Measurements from ENCODE around the gene MEMO1. TPM values are rescaled to one million over a fixed set of nuclear protein-coding genes. Genes with fewer than 3 reads are reported as not detected.
A peak's percentile ranks its signal among the peaks of the same experiment; 100 is the strongest.

MEMO1 gene
- total RNA-seq, 2 donors from 2014 or later = 40.2 to 52.0 TPM

DNA sequence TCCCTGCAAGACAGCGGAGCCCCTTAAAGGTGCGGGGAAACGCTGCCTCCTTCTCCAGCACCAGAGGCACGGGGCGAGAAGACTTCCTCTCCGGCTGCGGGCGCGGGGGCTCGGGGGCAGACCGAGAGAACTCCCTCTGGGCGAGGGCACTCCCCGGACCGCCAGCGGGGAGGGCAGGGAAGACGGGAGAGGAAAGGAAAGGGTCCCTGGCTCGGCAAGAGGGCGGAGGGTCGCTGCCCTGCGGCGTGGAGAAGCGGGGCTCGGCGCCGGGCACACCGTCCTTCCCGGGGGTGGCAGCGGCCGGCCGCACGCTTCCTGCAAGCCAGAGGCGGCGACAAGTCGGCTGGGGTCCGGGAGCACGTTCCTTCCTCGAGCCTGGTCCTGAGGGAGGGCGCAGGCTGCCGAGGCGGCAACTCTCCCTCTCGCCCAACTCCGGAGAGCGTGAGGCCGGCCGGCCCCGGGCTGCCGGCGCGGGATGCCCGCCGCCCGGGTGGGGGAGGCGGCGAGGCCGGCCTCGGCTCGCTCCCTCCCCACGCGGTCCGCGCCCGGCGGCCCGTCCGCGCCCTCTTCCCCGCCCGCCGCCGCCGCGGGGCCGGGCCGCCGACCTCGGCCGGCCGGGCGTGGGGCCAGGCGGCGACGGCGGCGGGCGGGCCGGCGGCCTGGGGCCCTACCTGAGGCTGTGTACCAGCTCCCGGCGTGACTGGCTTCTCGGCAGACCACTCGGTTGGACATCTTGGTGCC is 1.1 kb downstream of the MEMO1 start:
- Mint-ChIP-seq H3K36me3 (ENCODE audit: low read depth) (peaks cover 8% of the 10 kb centered on the region), H3K4me1 (peaks cover 27% of the 10 kb centered on the region), H3K27ac (peak overlapping the region; percentile 84), H3K4me3 (peak overlapping the region; percentile 91), H3K27me3 (ENCODE audit: insufficient read depth) (no peaks in the 10 kb centered on the region), H3K9me3 (no peaks in the 10 kb centered on the region)
- Histone ChIP-seq H3K9me3 (ENCODE audit: control insufficient read depth, low read length) (no peaks in the 10 kb centered on the region), H3K4me1 (ENCODE audit: control insufficient read depth, insufficient read depth, low read length) (peaks cover 3% of the 10 kb centered on the region), H3K36me3 (ENCODE audit: control insufficient read depth, insufficient read depth, low read length) (no peaks in the 10 kb centered on the region), H3K9ac (ENCODE audit: extremely low read depth, low read length, poor library complexity, severe bottlenecking) (peak overlapping the region; percentile 37), H3K27me3 (ENCODE audit: control insufficient read depth, insufficient read depth, low read length, poor library complexity, severe bottlenecking) (no peaks in the 10 kb centered on the region), H3K4me3 (ENCODE audit: low read length) (peak overlapping the region; percentile 93), H3K27ac (ENCODE audit: low read depth, low read length) (peak overlapping the region; percentile 78)
- peak; percentile 74 for DNase-seq
- 0 to 2% methylated on average over 17 to 87 of the region's 91 CpGs for WGBS, 2 experiments (ENCODE audit: insufficient coverage in 1 of 2, insufficient read length in 1 of 2)
- no peak for TF ChIP-seq CTCF (conservative IDR thresholded peaks at IDR 0.05)

DNA sequence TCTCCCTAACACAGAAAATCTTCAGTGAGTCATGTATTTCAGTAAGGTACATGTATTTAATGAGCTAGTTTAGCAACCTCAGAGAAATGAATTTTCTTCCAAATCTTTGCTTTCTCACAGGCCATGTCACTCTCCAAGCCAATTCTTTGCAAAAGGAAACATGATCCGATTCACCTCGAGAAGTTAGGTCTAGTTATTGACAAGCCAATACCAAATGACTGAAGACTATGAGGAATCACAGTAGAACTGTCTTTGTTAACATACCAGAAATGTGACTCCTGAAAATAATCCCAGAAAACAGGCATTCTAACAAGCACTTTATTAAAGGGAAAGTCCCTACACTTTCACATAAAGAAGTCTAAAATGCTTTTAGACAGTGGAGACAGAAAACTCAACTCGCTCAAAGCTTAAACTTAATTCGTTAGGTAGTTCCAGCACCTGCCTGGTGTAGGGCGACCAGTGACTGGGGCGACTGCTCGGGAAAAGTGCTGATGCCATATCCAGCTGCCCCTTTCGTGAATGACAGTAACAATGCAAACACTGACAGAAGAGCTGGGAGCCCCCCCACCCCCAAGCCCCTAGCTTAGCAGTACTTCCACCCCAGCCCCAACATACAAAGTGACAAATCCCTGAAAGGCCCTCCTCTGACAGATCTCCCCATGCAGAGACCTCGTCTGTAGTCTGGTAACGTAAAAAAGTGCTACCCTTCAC is 1.8 kb downstream of the MEMO1 start:
- no peak for TF ChIP-seq CTCF (conservative IDR thresholded peaks at IDR 0.05)
- DNase-seq = no peak
- H3K27me3 ChIP-seq (ENCODE audit: control insufficient read depth, insufficient read depth, low read length, poor library complexity, severe bottlenecking) = no peaks in the 10 kb centered on the region
- peak overlapping the region; percentile 37 for H3K9ac ChIP-seq (ENCODE audit: extremely low read depth, low read length, poor library complexity, severe bottlenecking)
- H3K9me3 Mint-ChIP-seq = no peaks in the 10 kb centered on the region
- no peaks in the 10 kb centered on the region for H3K36me3 ChIP-seq (ENCODE audit: control insufficient read depth, insufficient read depth, low read length)
- H3K27me3 Mint-ChIP-seq (ENCODE audit: insufficient read depth) = no peaks in the 10 kb centered on the region
- peak overlapping the region; percentile 78 for H3K27ac ChIP-seq (ENCODE audit: low read depth, low read length)
- 5 to 6% methylated on average over 6 to 10 of the region's 10 CpGs for WGBS, 2 experiments (ENCODE audit: insufficient coverage in 1 of 2, insufficient read length in 1 of 2)
- H3K4me1 Mint-ChIP-seq = peaks cover 27% of the 10 kb centered on the region
- no peaks in the 10 kb centered on the region for H3K9me3 ChIP-seq (ENCODE audit: control insufficient read depth, low read length)
- H3K4me3 ChIP-seq (ENCODE audit: low read length) = peak overlapping the region; percentile 93
- H3K4me1 ChIP-seq (ENCODE audit: control insufficient read depth, insufficient read depth, low read length) = peaks cover 3% of the 10 kb centered on the region
- H3K27ac Mint-ChIP-seq = peak overlapping the region; percentile 84
- peaks cover 4% of the 10 kb centered on the region for H3K36me3 Mint-ChIP-seq (ENCODE audit: low read depth)
- peak overlapping the region; percentile 91 for H3K4me3 Mint-ChIP-seq

GRCh38 chr2:32007121-32007391 is 3.8 kb downstream of the MEMO1 start:
- Histone ChIP-seq H3K36me3 (ENCODE audit: control insufficient read depth, insufficient read depth, low read length) (no peaks in the 10 kb centered on the region), H3K4me1 (ENCODE audit: control insufficient read depth, insufficient read depth, low read length) (peaks cover 3% of the 10 kb centered on the region), H3K27me3 (ENCODE audit: control insufficient read depth, insufficient read depth, low read length, poor library complexity, severe bottlenecking) (no peaks in the 10 kb centered on the region), H3K27ac (ENCODE audit: low read depth, low read length) (no peak overlapping the region), H3K4me3 (ENCODE audit: low read length) (no peak overlapping the region), H3K9ac (ENCODE audit: extremely low read depth, low read length, poor library complexity, severe bottlenecking) (no peak overlapping the region), H3K9me3 (ENCODE audit: control insufficient read depth, low read length) (no peaks in the 10 kb centered on the region)
- no peaks in the 10 kb centered on the region for H3K27me3 Mint-ChIP-seq (ENCODE audit: insufficient read depth)
- no peak overlapping the region for H3K27ac Mint-ChIP-seq
- no peaks in the 10 kb centered on the region for H3K9me3 Mint-ChIP-seq
- peaks cover 27% of the 10 kb centered on the region for H3K4me1 Mint-ChIP-seq
- no peak for DNase-seq
- no peak overlapping the region for H3K4me3 Mint-ChIP-seq
- peaks cover 3% of the 10 kb centered on the region for H3K36me3 Mint-ChIP-seq (ENCODE audit: low read depth)
- no peak for TF ChIP-seq CTCF (conservative IDR thresholded peaks at IDR 0.05)
